ENCODE data around the gene PRKCH.
"Not testable (repeated sequence)": the region's sequence is repeated elsewhere in the genome, so short reads cannot be mapped to it uniquely, and the experiment has no call there.

DNA sequence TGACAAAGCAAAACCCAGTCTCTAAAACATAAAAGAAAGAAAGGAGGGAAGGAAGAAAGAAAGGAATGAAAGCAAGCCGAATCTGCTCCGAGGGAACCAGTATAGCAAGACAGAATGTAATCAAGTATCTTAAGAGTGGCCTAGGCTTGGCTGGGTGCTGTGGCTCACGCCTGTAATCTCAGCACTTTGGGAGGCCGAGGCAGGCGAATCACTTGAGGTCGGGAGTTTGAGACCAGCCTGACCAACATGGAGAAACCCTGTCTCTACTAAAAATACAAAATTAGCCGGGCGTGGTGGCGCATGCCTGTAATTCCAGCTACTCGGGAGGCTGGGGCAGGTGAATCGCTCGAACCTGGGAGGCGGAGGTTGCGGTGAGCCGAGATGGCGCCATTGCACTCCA is 1.2 kb upstream of the PRKCH start:
- TF ChIP-seq, protein P1, sequence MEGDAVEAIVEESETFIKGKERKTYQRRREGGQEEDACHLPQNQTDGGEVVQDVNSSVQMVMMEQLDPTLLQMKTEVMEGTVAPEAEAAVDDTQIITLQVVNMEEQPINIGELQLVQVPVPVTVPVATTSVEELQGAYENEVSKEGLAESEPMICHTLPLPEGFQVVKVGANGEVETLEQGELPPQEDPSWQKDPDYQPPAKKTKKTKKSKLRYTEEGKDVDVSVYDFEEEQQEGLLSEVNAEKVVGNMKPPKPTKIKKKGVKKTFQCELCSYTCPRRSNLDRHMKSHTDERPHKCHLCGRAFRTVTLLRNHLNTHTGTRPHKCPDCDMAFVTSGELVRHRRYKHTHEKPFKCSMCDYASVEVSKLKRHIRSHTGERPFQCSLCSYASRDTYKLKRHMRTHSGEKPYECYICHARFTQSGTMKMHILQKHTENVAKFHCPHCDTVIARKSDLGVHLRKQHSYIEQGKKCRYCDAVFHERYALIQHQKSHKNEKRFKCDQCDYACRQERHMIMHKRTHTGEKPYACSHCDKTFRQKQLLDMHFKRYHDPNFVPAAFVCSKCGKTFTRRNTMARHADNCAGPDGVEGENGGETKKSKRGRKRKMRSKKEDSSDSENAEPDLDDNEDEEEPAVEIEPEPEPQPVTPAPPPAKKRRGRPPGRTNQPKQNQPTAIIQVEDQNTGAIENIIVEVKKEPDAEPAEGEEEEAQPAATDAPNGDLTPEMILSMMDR (IDR thresholded peaks at IDR 0.05), result not testable (repeated sequence)
- not testable (repeated sequence) for TF ChIP-seq POLR2A (IDR thresholded peaks at IDR 0.05)
